GM19438 (cell line): ENCODE measurements around the gene SERTAD3.
"Not testable (repeated sequence)": the region's sequence is repeated elsewhere in the genome, so short reads cannot be mapped to it uniquely, and the experiment has no call there.

Experiments
- ATAC-seq: cut with Tn5 transposase; IDR thresholded peaks from one replicate; pipeline ENCODE4 v1.9.1; 2021; ENCODE audit warnings: low read depth; ENCODE audit not compliant: unreplicated experiment

SERTAD3 gene

DNA sequence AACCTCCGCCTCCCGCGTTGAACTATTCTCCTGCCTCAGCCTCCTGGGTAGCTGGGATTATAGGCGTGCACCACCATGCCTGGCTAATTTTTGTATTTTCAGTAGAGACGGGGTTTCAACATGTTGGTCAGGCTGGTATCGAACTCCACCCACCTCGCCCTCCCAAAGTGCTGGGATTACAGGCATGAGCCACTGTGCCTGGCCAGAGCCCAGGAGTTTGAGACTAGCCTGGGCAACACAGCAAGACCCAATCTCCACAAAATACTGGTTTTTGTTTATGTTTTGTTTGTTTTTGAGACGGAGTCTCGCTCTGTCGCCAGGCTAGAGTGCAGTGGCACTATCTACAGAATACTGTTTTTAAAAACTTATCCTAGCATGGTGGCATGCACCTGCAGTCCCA lies 13.9 kb downstream of the SERTAD3 start:
- not testable (repeated sequence) for ATAC-seq

- ATAC-seq = not testable (repeated sequence)
Observed at GRCh38 chr19:40428197-40428596, 15.9 kb downstream of the SERTAD3 start.

GRCh38 chr19:40425450-40426287 lies 18.5 kb downstream of the SERTAD3 start, which contains the start of gene SERTAD1:
Gene SERTAD1 (minus strand): TSS chr19:40425992. CDS start chr19:40423546, 2,446 bp downstream.
- peak; percentile 77 for ATAC-seq

GRCh38 chr19:40424637-40425449 lies 19.3 kb downstream of the SERTAD3 start:
- no peak for ATAC-seq

DNA sequence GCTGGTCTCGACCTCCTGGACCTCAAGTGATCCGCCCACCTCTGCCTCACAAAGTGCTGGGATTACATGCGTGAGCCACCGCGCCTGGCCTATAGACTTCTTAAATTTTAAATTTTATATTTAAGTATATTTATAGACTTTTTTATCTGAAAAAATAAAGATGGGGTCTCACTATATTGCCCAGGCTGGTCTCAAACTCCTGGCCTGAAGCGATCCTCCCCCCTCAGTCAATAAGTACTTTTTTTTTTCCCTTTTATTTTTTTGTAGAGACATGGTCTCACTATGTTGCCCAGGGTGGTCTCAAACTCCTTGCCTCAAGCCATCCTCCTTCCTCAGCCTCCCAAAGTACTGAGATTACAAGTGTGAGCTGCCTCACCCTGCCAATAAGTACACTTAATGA lies 20.2 kb downstream of the SERTAD3 start:
- ATAC-seq = no peak

DNA sequence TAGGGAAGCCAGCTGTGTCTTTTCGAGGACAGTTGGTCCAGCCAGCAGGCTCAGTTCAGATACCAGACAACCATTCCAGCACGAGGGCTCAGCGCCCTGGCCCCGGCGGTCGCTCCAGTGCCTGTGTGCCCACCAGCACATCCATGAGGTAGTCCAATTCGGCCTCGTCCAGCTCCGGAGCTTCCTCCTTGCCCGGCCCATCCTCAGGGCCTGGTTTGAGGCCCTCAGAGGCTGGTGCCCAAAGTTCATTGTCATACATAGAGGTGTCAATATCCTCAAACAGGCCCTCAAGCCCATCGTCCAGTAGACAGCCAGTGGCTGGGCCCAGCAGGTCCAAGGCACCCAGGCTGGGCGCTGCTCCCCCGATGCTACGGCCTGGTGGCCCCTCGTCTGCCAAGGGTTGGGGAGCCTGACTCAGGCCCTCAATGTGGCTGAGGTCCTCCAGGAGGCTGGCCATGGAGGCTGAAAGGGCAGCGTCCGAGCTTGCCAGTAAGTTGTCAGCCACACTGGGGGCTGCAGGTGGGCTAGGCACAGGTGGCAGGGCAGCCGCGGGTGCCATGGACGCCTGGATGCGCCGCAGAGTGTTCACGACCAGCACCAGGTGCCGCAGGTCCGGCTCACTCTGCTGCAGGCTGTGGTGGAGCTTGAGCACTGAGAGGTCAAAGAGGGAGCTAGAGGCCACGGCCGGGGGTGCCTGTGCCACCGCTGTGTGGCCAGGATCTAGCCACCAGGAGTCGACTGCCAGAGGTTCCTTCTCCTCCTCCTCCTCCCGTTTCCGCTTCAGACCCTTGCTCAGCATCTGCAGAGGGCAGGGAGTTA lies 21.2 kb downstream of the SERTAD3 start:
- no peak for ATAC-seq

DNA sequence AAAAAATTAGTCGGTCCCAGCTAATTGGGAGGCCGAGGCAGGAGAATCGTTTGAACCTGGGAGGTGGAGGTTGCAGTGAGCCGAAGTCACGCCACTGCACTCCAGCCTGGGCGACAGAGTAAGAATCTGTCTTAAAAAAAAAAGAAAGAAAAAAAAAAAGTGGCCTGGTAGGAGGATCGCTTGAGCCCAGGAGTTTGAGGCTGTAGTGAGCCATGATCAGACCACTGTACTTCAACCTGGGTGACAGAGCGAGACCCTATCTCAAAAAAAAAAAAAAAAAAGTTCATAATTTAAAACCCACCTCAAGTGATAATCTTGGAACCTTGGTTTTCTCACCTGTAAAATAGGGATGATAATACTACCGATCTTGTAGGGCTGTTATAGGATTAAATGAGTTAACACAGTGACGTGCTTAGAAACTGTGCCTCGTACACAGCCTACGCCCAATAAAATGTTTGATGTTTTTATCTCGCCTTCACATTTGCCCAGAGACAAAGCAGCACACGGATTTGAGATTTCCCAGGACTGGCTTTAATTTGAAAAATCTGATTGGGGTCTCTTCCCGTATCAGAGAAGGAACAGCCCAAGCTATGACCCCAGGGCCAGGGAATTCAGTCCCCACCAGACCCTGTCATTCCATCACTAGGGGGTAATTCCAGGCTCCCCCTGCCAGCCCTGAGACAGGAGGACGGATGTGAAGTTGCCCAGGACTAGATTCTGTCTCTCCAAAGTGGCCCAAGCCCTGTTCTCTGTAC lies 22.0 kb downstream of the SERTAD3 start:
- no peak for ATAC-seq

- peak; percentile 37 for ATAC-seq
Observed at GRCh38 chr19:40420766-40421765, 23.1 kb downstream of the SERTAD3 start.

- no peak for ATAC-seq
Observed at GRCh38 chr19:40420451-40420765, 23.7 kb downstream of the SERTAD3 start.

DNA sequence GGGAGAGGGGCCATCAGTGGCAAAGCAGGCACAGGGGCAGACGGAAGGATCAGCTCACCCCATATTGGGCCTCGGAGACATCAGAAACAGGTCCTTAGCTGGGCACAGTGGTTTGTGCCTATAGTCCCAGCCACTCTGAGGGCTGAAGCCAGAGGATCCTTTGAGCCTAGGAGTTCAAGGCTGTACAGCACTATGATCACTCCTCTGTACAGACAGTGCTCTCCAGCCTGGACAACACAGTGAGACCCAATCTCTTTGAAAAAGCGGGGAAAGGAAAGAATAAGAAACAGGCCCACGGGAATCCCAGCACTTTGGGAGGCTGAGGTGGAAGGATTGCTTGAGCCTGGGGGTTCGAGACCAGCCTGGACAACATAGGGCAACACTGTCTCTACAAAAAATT lies 24.4 kb downstream of the SERTAD3 start:
- no peak for ATAC-seq

GRCh38 chr19:40419066-40419612 lies 25.0 kb downstream of the SERTAD3 start:
- ATAC-seq = no peak

GRCh38 chr19:40418040-40418439 lies 26.1 kb downstream of the SERTAD3 start:
- no peak for ATAC-seq

GRCh38 chr19:40417643-40417981 lies 26.5 kb downstream of the SERTAD3 start:
- ATAC-seq = no peak

DNA sequence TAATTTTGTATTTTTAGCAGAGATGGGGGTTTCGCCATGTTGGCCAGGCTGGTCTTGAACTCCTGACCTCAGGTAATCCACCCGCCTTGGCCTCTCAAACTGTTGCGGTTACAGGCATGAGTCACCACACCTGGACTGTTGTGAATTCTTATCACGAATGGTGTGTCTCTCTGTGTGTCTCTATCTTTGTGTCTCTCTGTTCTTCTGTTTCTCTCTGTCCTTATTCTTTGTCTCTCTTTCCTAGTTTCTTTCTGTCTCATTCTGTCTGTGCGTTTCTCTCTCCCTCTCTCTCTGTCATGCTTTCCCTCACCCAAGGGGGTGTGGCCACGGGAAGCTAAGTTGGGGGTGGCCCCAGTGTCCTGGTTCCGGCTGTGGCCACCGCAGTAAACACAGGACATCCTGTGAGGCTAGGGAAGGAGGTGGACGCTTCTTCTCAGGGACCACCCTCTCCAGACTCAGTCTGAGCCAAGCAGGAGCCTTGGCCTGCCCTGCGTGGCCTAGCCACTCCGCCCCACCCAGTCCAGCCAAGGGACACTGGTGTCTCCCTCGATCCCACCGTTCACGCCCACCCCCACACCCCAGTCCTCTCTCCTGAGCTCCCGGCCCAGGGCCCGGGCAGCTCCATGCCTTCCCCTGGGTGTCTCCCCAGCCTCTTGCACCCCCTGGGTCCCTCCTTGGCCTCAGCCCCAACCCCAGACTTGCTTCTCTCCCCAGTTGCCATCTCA lies 27.1 kb downstream of the SERTAD3 start:
- ATAC-seq = no peak

DNA sequence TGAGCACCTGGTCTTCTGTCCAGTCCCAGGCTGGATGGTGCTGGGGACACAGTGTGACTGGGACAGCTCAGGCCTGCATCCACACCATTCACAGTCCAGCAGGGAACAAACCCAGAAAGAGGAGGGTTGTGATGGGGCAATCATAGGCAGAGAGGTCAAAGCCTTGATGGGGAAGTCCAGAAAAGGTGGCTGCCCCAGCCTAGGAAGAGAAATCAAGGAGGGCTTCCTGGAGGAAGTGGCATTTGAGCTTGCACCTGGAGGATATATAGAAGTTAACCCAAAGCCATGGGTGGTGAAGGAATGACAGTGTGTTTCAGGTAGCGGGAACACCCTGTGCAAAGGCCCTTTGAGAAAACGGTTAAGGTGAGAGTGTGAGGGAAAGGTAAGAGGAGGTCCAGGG lies 28.4 kb downstream of the SERTAD3 start:
- ATAC-seq = no peak

DNA sequence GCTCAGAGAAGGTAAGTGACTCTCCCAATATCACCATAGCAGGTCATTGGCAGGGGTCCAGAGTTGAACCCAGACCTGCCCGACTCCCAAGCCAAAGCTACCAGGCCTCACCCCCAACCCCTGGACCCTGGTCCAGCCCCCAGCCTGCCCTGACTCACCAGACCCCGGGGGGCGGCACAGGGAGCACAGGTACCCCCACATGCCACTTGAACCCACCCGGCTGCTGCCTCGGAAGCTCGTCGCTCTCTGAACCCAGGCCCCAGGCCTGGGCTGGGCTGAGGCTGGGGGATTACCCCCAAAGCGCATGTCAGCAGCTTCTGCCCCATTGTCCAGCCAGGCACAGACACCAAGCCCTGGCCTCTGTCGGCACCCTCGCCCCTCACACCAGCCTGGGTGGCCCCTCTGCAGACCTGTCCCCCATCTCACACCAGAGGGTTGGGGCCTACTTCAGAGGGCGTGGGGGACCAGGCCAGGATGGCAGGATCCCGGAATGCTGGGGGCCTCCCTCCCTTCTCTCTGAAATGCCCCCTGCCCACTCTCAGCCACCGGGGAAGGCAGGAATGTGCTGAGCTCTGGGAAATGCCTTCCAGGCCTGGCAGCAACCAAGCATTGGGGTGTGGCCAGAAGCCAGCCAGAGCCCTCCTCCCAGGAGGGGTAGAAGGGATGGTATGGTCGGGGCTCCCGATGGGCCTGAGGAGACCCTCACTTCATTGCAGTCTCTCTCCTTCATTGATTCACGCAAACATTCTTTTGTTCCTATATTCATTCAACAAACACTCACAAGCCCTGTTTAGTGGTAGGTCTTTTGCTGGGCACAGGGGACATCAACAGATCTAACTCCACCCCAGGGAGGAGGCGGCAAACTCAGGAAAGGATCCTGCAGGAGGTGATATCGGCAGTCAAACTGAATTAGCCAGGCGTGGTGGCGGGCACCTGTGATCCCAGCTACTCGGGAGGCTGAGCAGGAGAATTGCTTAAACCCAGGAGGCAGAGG lies 29.3 kb downstream of the SERTAD3 start:
- no peak for ATAC-seq

DNA sequence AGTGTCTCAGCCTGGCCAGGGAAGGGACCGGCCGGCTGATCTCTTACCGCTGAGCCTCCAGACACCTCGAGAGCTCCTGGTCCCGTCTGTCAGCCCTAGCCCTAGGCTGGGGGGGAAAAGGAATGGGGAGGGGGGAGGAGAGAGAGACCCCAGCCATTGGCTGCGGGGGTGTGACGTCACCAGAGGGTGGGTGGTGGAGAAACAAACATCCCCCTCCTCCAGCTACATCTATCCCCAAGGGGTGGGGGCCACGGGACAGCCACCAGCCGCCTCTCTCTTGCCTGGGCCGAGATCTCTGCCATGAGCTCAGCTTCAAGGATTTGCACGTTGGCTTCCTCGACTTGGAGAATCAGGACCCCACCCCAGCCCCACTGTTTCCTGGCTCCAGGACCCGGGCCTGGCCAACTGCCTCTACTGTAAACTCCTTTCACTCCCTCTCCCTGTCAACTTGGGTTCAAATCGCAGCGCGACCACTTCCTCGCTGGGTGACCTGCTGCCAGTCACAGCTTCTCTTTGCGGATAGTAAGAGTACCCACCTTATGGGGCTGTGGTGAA lies 30.8 kb downstream of the SERTAD3 start, which contains the start of gene PRX:
Gene PRX, minus strand, starts transcription at position 88 of the 555 bp plus-strand sequence. CDS start 5,446 bp downstream, outside the sequence.
- ATAC-seq = no peak
